Measurements from ENCODE around the gene XRCC1. TPM values are rescaled to one million over a fixed set of nuclear protein-coding genes. Genes with fewer than 3 reads are reported as not detected.

XRCC1 gene, protein sequence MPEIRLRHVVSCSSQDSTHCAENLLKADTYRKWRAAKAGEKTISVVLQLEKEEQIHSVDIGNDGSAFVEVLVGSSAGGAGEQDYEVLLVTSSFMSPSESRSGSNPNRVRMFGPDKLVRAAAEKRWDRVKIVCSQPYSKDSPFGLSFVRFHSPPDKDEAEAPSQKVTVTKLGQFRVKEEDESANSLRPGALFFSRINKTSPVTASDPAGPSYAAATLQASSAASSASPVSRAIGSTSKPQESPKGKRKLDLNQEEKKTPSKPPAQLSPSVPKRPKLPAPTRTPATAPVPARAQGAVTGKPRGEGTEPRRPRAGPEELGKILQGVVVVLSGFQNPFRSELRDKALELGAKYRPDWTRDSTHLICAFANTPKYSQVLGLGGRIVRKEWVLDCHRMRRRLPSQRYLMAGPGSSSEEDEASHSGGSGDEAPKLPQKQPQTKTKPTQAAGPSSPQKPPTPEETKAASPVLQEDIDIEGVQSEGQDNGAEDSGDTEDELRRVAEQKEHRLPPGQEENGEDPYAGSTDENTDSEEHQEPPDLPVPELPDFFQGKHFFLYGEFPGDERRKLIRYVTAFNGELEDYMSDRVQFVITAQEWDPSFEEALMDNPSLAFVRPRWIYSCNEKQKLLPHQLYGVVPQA
- total RNA-seq (2022; extraction: Qiagen RNA extraction): 25.3 to 30.9 TPM (median 27.5 TPM) in 5 replicates

DNA sequence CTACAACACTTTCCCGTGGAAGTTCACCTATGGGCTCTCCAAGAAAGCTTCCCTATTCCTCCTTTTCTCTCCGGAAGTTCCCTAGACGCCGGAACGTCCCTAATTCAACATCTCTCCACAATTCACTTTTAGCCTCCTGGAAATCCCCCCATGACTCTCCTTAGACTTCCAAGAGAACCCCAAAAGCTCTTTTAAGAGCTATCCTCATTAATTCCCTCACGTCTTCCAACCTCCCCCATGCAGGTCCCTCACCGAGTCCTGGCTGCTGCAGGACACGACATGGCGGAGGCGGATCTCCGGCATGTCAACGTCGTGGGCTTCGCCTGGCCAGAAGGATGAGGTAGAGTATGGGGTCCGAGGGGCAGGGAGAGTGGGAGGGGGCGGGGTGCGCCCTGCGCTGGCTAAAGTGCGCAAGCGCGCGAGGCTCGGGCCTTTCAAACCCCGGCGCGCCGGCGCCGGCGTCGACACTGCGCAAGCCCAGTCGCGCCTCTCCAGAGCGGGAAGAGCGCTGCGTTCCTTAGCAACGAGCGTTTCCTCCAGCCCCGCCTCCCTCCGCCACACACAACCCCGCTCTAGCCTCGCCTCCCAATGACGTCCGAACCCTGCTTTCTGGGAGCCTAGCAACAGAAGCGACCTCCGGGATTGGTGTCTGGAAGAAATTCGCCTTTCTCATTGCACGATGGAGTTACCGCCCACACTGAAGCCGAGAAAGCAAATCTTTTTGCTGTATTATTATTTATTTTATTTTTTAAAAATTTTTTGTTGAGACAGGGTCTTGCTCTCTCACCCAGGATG, at the start of gene XRCC1, which contains the start of gene PINLYP:
Gene XRCC1, minus strand, starts transcription at position 372 of the 795 bp plus-strand sequence. Its CDS starts 69 bp downstream, at position 303.
Gene PINLYP, plus strand, starts transcription at position 646 of the 795 bp plus-strand sequence. CDS start 1,391 bp downstream, outside the sequence.

DNA sequence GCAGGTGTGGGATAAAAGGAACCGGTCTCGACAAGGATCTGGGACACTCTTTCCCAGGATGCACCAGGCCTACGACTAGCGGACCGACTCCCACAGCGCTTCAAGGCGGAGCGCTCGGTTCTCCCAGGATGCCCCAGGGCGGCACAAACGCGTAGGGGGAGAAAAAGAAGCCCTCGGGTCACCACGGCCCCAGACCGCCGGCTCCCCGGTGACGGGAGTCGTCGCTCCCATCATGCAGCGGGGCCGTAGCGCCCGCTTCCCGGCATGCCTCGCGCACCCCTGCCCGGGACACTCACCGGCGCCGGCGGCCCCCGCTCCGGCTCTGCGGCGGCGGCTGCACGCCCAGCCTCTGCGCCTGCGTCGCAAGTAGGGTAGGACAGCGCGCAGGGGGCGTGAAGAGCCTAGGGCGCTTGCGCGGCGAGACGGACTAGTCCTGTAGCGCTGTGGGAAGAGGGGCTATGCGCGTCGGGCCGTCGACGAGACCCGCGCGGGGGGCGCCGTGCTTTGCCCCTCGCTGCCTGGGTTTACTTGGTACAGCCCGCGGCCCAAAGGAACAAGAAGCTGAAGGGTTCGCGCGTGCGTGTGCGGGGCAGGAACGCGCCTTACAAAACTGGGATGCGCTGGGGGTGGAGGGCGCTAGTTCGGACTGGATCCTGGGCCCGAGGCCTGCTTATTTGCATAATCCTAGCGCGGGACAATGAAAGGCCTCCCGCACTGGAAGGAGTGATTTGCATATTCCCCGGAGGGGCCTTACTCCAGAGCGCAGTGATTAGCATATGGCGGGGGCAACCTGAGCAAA, 44.1 kb upstream of the XRCC1 start, which contains the start of gene ZNF428:
Gene ZNF428, minus strand, starts transcription at position 368 of the 799 bp plus-strand sequence. CDS start 5,325 bp downstream, outside the sequence.

DNA sequence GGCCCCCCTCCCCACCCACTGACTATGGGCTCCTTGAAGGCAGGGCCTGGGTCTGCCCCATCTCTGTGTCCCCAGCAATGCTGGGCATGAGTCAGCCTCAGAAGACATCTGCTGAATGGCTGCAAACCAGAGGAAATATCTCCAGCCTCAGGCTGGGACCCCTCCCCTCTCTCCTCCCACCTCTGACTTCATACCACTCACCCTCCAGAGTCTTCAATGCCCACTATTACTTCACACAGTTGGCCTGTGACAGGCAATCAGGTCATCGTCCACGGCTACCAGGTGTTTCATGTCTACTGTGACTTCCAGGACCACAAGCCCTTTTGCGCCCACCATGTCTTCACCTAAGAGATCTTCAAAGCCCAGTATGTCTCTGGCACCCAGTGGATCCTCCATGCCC, 36.5 kb upstream of the XRCC1 start, which contains the start of gene SRRM5:
Gene SRRM5, plus strand, starts transcription at position 301 of the 400 bp plus-strand sequence. Its CDS starts 34 bp downstream, at position 335.

DNA sequence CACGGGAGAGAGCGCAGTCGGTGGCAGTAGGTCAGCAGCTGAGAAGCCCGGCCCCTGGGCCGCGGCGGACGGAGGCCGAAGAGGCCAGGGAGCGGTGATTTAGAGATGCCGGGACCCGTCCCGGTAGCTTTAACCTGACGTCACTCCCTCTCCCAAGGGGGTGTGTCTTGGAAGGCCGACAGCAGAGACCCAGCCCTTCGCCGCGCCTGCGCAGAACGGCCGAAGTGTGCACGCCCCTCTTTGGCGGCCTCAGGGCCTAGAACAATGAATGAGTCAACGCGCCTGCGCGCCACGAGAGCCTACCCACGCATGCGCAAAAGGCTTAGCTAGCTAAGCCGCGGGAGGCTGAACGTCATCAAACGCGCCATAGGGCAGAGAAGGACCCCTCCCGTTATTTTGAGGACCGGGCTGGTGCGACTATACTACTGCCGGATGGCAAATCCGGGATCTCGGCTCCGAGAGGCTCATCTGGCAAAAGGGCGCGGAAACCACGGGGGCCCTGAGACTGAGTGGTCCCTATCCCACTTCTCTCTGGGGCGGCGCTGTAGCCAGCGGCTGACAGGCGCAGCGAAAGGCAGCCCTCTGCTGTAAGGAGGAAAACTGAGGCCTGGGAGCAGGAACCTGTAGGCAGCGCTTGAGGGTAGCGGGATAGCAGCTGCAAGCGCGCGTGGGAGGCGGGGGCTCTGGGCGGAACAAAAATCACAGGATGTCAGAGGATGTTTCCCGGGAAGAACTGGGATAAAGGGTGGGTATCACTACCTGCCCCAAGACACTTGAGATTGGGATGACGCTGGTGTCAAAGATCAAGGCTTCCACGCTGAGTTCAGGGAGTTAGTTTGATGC, 20.9 kb upstream of the XRCC1 start, which contains the start of the genes IRGQ and ZNF576:
Gene IRGQ, minus strand, starts transcription at position 136 of the 843 bp plus-strand sequence. CDS start 796 bp downstream, outside the sequence.
Gene ZNF576, plus strand, starts transcription at position 597 of the 843 bp plus-strand sequence. CDS start 514 bp downstream, outside the sequence.

DNA sequence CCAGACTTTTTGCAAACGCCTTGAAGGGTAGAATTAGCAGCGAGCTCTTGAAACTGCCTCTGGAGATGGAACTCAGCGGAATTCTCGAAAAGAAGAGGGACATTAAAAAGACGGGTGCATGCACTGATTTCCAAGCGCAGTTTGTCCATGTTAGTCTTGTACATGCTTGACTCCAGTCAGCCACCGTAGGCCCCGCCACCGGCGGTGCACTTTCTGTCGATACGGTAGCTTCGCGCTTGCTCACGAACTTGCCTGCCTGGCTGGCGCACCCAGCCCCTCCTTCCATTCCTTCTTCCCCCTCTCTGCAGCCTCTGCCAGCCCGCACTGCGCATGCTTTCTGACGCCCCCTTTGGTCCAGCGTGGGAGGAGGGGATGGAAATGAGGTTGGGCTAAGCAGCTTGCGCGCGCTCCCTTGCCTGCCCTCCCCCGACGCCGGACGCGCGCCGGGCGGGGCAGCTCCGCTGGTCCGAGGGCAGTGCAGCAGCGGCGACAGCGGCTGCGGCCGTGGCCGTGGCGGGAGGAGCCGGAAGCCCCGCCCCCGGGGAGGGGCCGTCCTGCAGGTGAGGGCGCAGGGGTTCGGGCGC, 42.3 kb downstream of the XRCC1 start, which contains the start of gene ZNF575:
Gene ZNF575, plus strand, starts transcription at position 227 of the 584 bp plus-strand sequence. CDS start 1,235 bp downstream, outside the sequence.

DNA sequence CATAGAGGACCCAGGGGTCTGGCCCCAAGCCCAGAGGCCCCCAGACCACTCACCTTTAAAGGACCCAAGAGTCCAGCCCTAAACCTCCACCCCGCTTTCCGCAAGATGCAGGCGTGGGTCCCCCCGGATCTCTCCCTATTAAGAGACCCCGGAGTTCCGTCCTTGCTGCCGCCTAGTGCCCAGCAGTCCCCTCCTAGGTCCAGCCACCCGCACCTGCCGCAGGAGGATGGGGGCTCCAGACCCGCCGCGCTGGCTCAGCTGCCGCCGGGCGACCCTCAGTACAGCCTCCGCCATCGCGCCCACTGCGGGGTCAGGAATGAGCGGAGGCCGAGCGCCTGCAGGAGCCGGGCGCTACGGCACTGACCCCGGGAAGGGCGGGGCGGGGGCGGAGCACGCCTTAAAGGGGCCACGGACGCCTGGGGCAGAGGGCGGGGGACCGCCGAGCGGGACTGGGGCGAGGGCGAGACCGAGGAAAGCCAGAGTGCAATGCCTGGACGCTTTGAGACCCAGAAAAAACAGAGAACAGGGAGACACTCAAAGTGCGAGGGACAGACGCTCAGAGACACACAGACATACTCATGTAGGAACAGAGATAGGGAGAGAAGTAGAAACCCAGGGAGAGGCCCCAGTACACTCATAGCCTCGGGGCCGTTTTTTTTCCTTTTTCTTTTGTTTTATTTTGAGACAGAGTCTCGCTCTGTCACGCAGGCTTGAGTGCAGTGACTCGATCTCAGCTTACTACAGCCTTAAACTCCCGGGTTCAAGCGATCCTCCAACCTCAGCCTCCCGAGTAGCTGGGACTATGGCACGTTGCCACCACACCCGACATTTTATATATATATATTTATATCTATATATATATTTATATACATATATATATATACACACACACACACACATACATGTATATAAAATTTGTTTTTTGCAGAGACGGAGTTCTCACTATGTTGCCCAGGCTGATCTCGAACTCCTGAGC, 48.2 kb downstream of the XRCC1 start, which contains the start of gene ETHE1:
Gene ETHE1, minus strand, starts transcription at position 318 of the 976 bp plus-strand sequence. Its CDS starts 24 bp downstream, at position 294.

DNA sequence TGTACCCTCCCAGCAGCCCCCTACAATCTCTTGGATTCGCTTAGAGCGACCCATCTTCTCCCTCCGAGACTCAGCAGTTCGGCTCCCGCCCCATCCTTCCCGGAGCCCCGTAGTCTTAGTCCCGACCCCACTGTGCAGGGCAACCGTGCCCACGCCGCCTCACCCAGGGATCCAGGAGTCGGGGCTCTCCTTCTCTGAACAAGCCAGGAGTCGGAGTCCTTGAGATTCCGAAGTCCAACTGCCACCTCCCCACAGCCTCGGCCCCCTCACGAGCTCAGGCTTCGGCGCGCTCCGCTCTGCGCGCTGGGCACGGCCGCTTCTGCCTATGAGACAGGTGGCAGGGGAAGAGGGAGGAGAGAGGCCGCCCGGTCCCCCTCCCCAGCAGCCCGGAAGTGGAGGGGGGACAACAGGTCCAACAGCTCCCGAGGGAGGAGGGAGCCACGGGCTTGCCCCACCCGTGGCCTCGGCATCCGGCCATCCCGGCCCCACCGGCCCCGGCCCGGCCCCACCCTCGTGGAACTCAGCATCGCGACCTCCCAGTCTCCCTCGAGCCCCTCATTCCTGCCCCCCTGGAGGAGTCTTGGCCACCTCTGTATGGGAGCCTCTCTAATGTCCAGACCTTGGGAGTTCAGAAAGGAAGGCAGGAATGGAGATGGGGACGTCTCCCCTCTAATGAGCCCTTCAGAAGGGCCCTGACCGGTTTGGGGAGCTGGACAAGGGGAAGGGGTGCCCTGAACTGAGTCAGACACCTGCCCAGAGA, 70.7 kb downstream of the XRCC1 start, which contains the start of gene PHLDB3:
Gene PHLDB3, minus strand, starts transcription at position 321 of the 760 bp plus-strand sequence. CDS start 628 bp downstream, outside the sequence.

Other genes with a start within 250 kb of the XRCC1 start
- 0.05 to 0.18 TPM (median 0.12 TPM) in 4 of 5 replicates, not detected in the other for gene CD177, start 221.8 kb downstream of the XRCC1 start, total RNA-seq (2022; extraction: Qiagen RNA extraction)
- not detected in 5 replicates for gene TEX101, start 160.6 kb downstream of the XRCC1 start, total RNA-seq (2022; extraction: Qiagen RNA extraction)
- 0.15 to 0.42 TPM (median 0.22 TPM) in 5 replicates for gene LYPD3, start 109.9 kb downstream of the XRCC1 start, total RNA-seq (2022; extraction: Qiagen RNA extraction)
- 8.4 to 9.4 TPM (median 9.0 TPM) in 5 replicates for gene PHLDB3, start 70.8 kb downstream of the XRCC1 start, total RNA-seq (2022; extraction: Qiagen RNA extraction)
- 39.5 to 53.9 TPM (median 49.8 TPM) in 5 replicates for gene ETHE1, start 48.3 kb downstream of the XRCC1 start, total RNA-seq (2022; extraction: Qiagen RNA extraction)
- 1.2 to 2.6 TPM (median 2.2 TPM) in 5 replicates for gene ZNF575, start 42.3 kb downstream of the XRCC1 start, total RNA-seq (2022; extraction: Qiagen RNA extraction)
- 0.10 to 0.15 TPM (median 0.11 TPM) in 3 of 5 replicates, not detected in the others for gene PINLYP, start 274 bp upstream of the XRCC1 start, total RNA-seq (2022; extraction: Qiagen RNA extraction)
- gene IRGQ, start 20.6 kb upstream of the XRCC1 start, total RNA-seq (2022; extraction: Qiagen RNA extraction): 4.3 to 6.7 TPM (median 5.2 TPM) in 5 replicates
- 14.6 to 21.1 TPM (median 20.4 TPM) in 5 replicates for gene ZNF576, start 21.1 kb upstream of the XRCC1 start, total RNA-seq (2022; extraction: Qiagen RNA extraction)
- gene SRRM5, start 36.6 kb upstream of the XRCC1 start, total RNA-seq (2022; extraction: Qiagen RNA extraction): 0.60 to 1.0 TPM (median 0.69 TPM) in 5 replicates
- 46.5 to 66.2 TPM (median 63.8 TPM) in 5 replicates for gene ZNF428, start 44.1 kb upstream of the XRCC1 start, total RNA-seq (2022; extraction: Qiagen RNA extraction)
- gene CADM4, start 64.3 kb upstream of the XRCC1 start, total RNA-seq (2022; extraction: Qiagen RNA extraction): 6.9 to 10.1 TPM (median 9.3 TPM) in 5 replicates
- 57.8 to 66.0 TPM (median 63.8 TPM) in 5 replicates for gene PLAUR, start 94.6 kb upstream of the XRCC1 start, total RNA-seq (2022; extraction: Qiagen RNA extraction)
- gene IRGC, start 140.5 kb upstream of the XRCC1 start, total RNA-seq (2022; extraction: Qiagen RNA extraction): not detected in 5 replicates
- gene SMG9, start 179.4 kb upstream of the XRCC1 start, total RNA-seq (2022; extraction: Qiagen RNA extraction): 45.1 to 61.2 TPM (median 55.9 TPM) in 5 replicates
- 36.2 to 55.1 TPM (median 52.9 TPM) in 5 replicates for gene KCNN4, start 205.4 kb upstream of the XRCC1 start, total RNA-seq (2022; extraction: Qiagen RNA extraction)
- gene LYPD5, start 226.9 kb upstream of the XRCC1 start, total RNA-seq (2022; extraction: Qiagen RNA extraction): 0.05 to 0.55 TPM (median 0.14 TPM) in 4 of 5 replicates, not detected in the other

Data from A549 treated with AZD2906 at 1 μM for 4 hours (cell line).